Tibial nerve (tissue), 4 donors: ENCODE measurements around the gene UBE2F. TPM values are rescaled to one million over a fixed set of nuclear protein-coding genes. Genes with fewer than 3 reads are reported as not detected.

ENCODE experiments used
- DNase-seq, 2 donors: peaks; one replicate each; pipeline ENCODE4 v3.0.0-alpha.2; 2019; ENCODE audit warnings: low spot score in 2 of 2
- H3K27ac ChIP-seq, 4 donors: fragments of 200-600 bp; sonication (generic) in 3 of 4; one replicate each; pipeline ENCODE4 v1.5.1; 2017 to 2019; ENCODE audit warnings: mild to moderate bottlenecking in 1 of 4
- H3K27me3 ChIP-seq, 2 donors: fragments of 200-600 bp; sonication (generic) in 1 of 2; one replicate each; pipeline versions ENCODE4 v1.5.1 to v1.6.0; 2017 to 2019
- H3K36me3 ChIP-seq, 3 donors: fragments of 200-600 bp; sonication (generic); one replicate each; pipeline ENCODE4 v1.5.1; 2018 to 2019
- H3K4me1 ChIP-seq, 4 donors: fragments of 200-600 bp; sonication (generic) in 3 of 4; one replicate each; pipeline ENCODE4 v1.5.1; 2017 to 2019
- H3K4me3 ChIP-seq, 4 donors: fragments of 200-600 bp; sonication (generic) in 3 of 4; one replicate each; pipeline ENCODE4 v1.5.1; 2017 to 2019; ENCODE audit warnings: mild to moderate bottlenecking in 1 of 4, moderate library complexity in 1 of 4
- H3K9me3 ChIP-seq, 4 donors: fragments of 200-600 bp; sonication (generic) in 3 of 4; one replicate each; pipeline ENCODE4 v1.5.1; 2017 to 2019
- CTCF ChIP-seq, 5 experiments: fragments of 200-600 bp in 3 of 5; fragments of 450-650 bp in 2 of 5; sonication (generic) in 3 of 5; IDR thresholded peaks; one replicate each; pipeline ENCODE4 v1.5.1; 2016 to 2019; ENCODE audit warnings: antibody characterized with exemption in 5 of 5, mild to moderate bottlenecking in 3 of 5, moderate library complexity in 2 of 5
- EP300 ChIP-seq, 2 donors: sonication (generic); formaldehyde crosslinking; IDR thresholded peaks; one replicate each; pipeline ENCODE4 v1.6.1; 2017; ENCODE audit warnings: antibody characterized with exemption in 2 of 2, mild to moderate bottlenecking in 1 of 2
- POLR2A ChIP-seq, 2 donors: fragments of 450-650 bp; IDR thresholded peaks; one replicate each; pipeline ENCODE4 v1.6.1; 2017; ENCODE audit warnings: antibody characterized with exemption in 2 of 2, mild to moderate bottlenecking in 2 of 2, moderate library complexity in 2 of 2
- WGBS, 2 donors: methylation state at CpG; one replicate each; pipeline ENCODE4 v1.1.5; 2018; 5-methylcytosine and 5-hydroxymethylcytosine counted together
- total RNA-seq, 4 donors: library from RNA; depleted of rRNA; stranded (reverse); fragments of >200 nt; gene quantifications; one replicate each; pipeline ENCODE4 v1.1.0, GENCODE V29; 2016

Gene UBE2F
- total RNA-seq, 4 donors from 2014 or later, result 35.1 to 73.8 (median 41.2) TPM

- no peaks in the 10 kb centered on the region for H3K27me3 ChIP-seq
- H3K4me3 ChIP-seq, result no peak overlapping the region
- WGBS, 2 donors, result 86 to 91% methylated on average over 9 of the region's 9 CpGs
- TF ChIP-seq EP300 (IDR thresholded peaks at IDR 0.05) (no peak), CTCF (IDR thresholded peaks at IDR 0.05) (no peak), POLR2A (IDR thresholded peaks at IDR 0.05) (no peak)
- no peak overlapping the region for H3K27ac ChIP-seq
- DNase-seq, result no peak
- peaks cover under 1 to 55% (median 7%) of the 10 kb centered on the region in 3 donors for H3K36me3 ChIP-seq
- no peaks in the 10 kb centered on the region for H3K4me1 ChIP-seq
- H3K9me3 ChIP-seq, result no peaks in the 10 kb centered on the region
Observed at GRCh38 chr2:238025741-238026360, 59.0 kb downstream of the UBE2F start.

GRCh38 chr2:238027058-238027457 is 60.2 kb downstream of the UBE2F start:
- DNase-seq, result no peak
- Histone ChIP-seq H3K9me3 (no peaks in the 10 kb centered on the region), H3K4me3 (no peak overlapping the region), H3K4me1 (no peaks in the 10 kb centered on the region), H3K27ac (no peak overlapping the region), H3K36me3 (peaks cover 2 to 61% (median 8%) of the 10 kb centered on the region in 3 donors), H3K27me3 (no peaks in the 10 kb centered on the region)
- WGBS, 2 donors, result 77% methylated on average over 4 of the region's 4 CpGs
- TF ChIP-seq EP300 (IDR thresholded peaks at IDR 0.05) (no peak), POLR2A (IDR thresholded peaks at IDR 0.05) (no peak), CTCF (IDR thresholded peaks at IDR 0.05) (no peak)

- TF ChIP-seq EP300 (IDR thresholded peaks at IDR 0.05), result no peak
- TF ChIP-seq CTCF (IDR thresholded peaks at IDR 0.05), result no peak
- TF ChIP-seq POLR2A (IDR thresholded peaks at IDR 0.05), result no peak
- Histone ChIP-seq H3K27me3 (no peaks in the 10 kb centered on the region), H3K27ac (no peak overlapping the region), H3K4me3 (no peak overlapping the region), H3K9me3 (no peaks in the 10 kb centered on the region), H3K4me1 (no peaks in the 10 kb centered on the region), H3K36me3 (peaks cover 2 to 69% (median 8%) of the 10 kb centered on the region in 3 donors)
- DNase-seq, result no peak
- 71 to 80% methylated on average over 9 of the region's 9 CpGs for WGBS, 2 donors
Observed at GRCh38 chr2:238027591-238028415, 61.0 kb downstream of the UBE2F start.

GRCh38 chr2:238029853-238030252 is 63.0 kb downstream of the UBE2F start:
- WGBS, 2 donors, result 95 to 97% methylated on average over 3 of the region's 3 CpGs
- H3K4me3 ChIP-seq, result no peak overlapping the region
- no peak for TF ChIP-seq CTCF (IDR thresholded peaks at IDR 0.05)
- no peak for TF ChIP-seq POLR2A (IDR thresholded peaks at IDR 0.05)
- TF ChIP-seq EP300 (IDR thresholded peaks at IDR 0.05), result no peak
- H3K4me1 ChIP-seq, result no peaks in the 10 kb centered on the region
- DNase-seq, result no peak
- no peaks in the 10 kb centered on the region for H3K9me3 ChIP-seq
- H3K27me3 ChIP-seq, result no peaks in the 10 kb centered on the region
- H3K36me3 ChIP-seq, result peaks cover 2 to 85% (median 8%) of the 10 kb centered on the region in 3 donors
- no peak overlapping the region for H3K27ac ChIP-seq
